Endodermal cell (in vitro differentiated cells): ENCODE data around the gene KARS1. TPM values are rescaled to one million over a fixed set of nuclear protein-coding genes. Genes with fewer than 3 reads are reported as not detected.

Source experiments
- DNase-seq: peaks from one replicate; pipeline ENCODE4 v3.0.0-alpha.2; 2017
- H3K27ac ChIP-seq: 2 replicates; pipeline ENCODE4 v1.5.1; 2013; ENCODE audit warnings: mild to moderate bottlenecking, low read depth, low read length, moderate library complexity
- H3K27me3 ChIP-seq: 2 replicates; pipeline ENCODE4 v1.6.1; 2013; ENCODE audit warnings: mild to moderate bottlenecking, low read length, moderate library complexity; ENCODE audit not compliant: insufficient read depth, control insufficient read depth, poor library complexity, severe bottlenecking
- H3K36me3 ChIP-seq: 2 replicates; pipeline ENCODE4 v1.7.0; 2013; ENCODE audit warnings: mild to moderate bottlenecking, low read length, moderate library complexity; ENCODE audit not compliant: control insufficient read depth, insufficient read depth
- H3K4me1 ChIP-seq: one replicate; pipeline ENCODE4 v1.7.0; 2013; ENCODE audit warnings: low read length; ENCODE audit not compliant: control insufficient read depth, insufficient read depth
- H3K4me3 ChIP-seq: 2 replicates; pipeline ENCODE4 v1.5.1; 2013; ENCODE audit warnings: mild to moderate bottlenecking, low read length, moderate library complexity
- H3K9ac ChIP-seq: 2 replicates; pipeline ENCODE4 v1.6.1; 2013; ENCODE audit warnings: mild to moderate bottlenecking, low read length, moderate library complexity; ENCODE audit not compliant: poor library complexity, severe bottlenecking; ENCODE audit errors: extremely low read depth
- H3K9me3 ChIP-seq: 2 replicates; pipeline ENCODE4 v1.6.1; 2013; ENCODE audit warnings: mild to moderate bottlenecking, low read length, moderate library complexity; ENCODE audit not compliant: control insufficient read depth
- H3K27ac Mint-ChIP-seq: 2 replicates; pipeline ENCODE4 v1.8.0; 2020; ENCODE audit warnings: mixed read lengths
- H3K27me3 Mint-ChIP-seq: 2 replicates; pipeline ENCODE4 v1.8.0; 2021; ENCODE audit warnings: mild to moderate bottlenecking, mixed read lengths; ENCODE audit not compliant: insufficient read depth
- H3K36me3 Mint-ChIP-seq: 2 replicates; pipeline ENCODE4 v1.8.0; 2020; ENCODE audit warnings: low read depth, mixed read lengths
- H3K4me1 Mint-ChIP-seq: 2 replicates; pipeline ENCODE4 v1.8.0; 2020; ENCODE audit warnings: mixed read lengths
- H3K4me3 Mint-ChIP-seq: 2 replicates; pipeline ENCODE4 v1.8.0; 2020; ENCODE audit warnings: mild to moderate bottlenecking, moderate library complexity, mixed read lengths
- H3K9me3 Mint-ChIP-seq: 2 replicates; pipeline ENCODE4 v1.8.0; 2020; ENCODE audit warnings: mild to moderate bottlenecking, mixed read lengths
- WGBS, 2 experiments: methylation state at CpG; one replicate each; pipeline versions ENCODE4 v1.1.5 to v1.1.7; 2013; ENCODE audit warnings: missing lambda C conversion rate in 2 of 2, mixed read lengths in 1 of 2; ENCODE audit not compliant: insufficient coverage in 1 of 2, insufficient read length in 1 of 2; 5-methylcytosine and 5-hydroxymethylcytosine counted together
- total RNA-seq, 2 donors: library from RNA; stranded (reverse); fragmentation: NEBNext Ultra II Directional in 1 of 2; extraction: Animal tissue kit (Norgen Biotek cat#: 25700) in 1 of 2; gene quantifications; 2 replicates in 1 of 2; 3 replicates in 1 of 2; pipeline ENCODE4 v1.2.1, GENCODE V29; 2021
- TF ChIP-seq, protein P1 (sequence below): fragments of 200-600 bp; sonication (generic); conservative IDR thresholded peaks from 2 replicates; pipeline ENCODE4 v1.5.0; 2021; ENCODE audit warnings: antibody characterized with exemption, mild to moderate bottlenecking

KARS1 gene
- total RNA-seq, 2 donors from 2014 or later = 141 to 168 TPM

DNA sequence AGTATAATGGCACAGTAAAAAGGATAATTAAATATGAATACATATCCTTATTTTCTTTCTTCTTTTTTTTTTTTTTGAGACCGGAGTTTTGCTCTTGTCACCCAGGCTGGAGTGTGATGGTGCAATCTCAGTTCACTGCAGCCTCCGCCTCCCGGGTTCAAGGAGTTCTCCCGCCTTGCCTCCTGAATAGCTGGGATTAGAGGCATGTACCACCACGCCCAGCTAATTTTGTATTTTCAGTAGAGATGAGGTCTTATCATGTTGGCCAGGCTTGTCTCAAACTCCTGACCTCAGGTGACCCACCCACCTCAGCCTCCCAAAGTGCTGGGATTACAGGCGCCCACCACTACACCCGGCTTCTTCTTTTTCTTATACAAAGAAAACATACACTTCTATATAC lies 69.3 kb downstream of the KARS1 start:
- H3K4me1 Mint-ChIP-seq = peaks cover 7% of the 10 kb centered on the region
- TF ChIP-seq, protein P1, sequence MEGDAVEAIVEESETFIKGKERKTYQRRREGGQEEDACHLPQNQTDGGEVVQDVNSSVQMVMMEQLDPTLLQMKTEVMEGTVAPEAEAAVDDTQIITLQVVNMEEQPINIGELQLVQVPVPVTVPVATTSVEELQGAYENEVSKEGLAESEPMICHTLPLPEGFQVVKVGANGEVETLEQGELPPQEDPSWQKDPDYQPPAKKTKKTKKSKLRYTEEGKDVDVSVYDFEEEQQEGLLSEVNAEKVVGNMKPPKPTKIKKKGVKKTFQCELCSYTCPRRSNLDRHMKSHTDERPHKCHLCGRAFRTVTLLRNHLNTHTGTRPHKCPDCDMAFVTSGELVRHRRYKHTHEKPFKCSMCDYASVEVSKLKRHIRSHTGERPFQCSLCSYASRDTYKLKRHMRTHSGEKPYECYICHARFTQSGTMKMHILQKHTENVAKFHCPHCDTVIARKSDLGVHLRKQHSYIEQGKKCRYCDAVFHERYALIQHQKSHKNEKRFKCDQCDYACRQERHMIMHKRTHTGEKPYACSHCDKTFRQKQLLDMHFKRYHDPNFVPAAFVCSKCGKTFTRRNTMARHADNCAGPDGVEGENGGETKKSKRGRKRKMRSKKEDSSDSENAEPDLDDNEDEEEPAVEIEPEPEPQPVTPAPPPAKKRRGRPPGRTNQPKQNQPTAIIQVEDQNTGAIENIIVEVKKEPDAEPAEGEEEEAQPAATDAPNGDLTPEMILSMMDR = no peak
- no peaks in the 10 kb centered on the region for H3K9me3 Mint-ChIP-seq
- Histone ChIP-seq H3K36me3 (peaks cover 55% of the 10 kb centered on the region), H3K27me3 (no peaks in the 10 kb centered on the region), H3K9me3 (no peaks in the 10 kb centered on the region), H3K4me1 (no peaks in the 10 kb centered on the region), H3K4me3 (no peak overlapping the region), H3K27ac (no peak overlapping the region), H3K9ac (no peak overlapping the region)
- DNase-seq = no peak
- H3K27me3 Mint-ChIP-seq = no peaks in the 10 kb centered on the region
- H3K27ac Mint-ChIP-seq = no peak overlapping the region
- peaks cover 57% of the 10 kb centered on the region for H3K36me3 Mint-ChIP-seq
- no peak overlapping the region for H3K4me3 Mint-ChIP-seq
- 93 to 97% methylated on average over 7 of the region's 7 CpGs for WGBS, 2 experiments

Other genes with a start within 250 kb of the KARS1 start
- 100 to 1,000 TPM in 1 of 2 donors, 10 to 100 TPM in 1; 88.7 to 117 TPM for gene CFDP1, start 214.2 kb downstream of the KARS1 start, total RNA-seq
- 10 to 100 TPM; 72.7 to 74.8 TPM for gene TMEM170A, start 183.0 kb downstream of the KARS1 start, total RNA-seq
- 10 to 100 TPM; 13.5 to 15.9 TPM for gene CHST6, start 152.2 kb downstream of the KARS1 start, total RNA-seq
- gene CHST5, start 111.6 kb downstream of the KARS1 start, total RNA-seq = 1 to 10 TPM in 1 of 2 donors, under 1 TPM in 1; 0.26 to 1.1 TPM
- gene TMEM231, start 91.4 kb downstream of the KARS1 start, total RNA-seq = 10 to 100 TPM; 11.9 to 15.7 TPM
- 10 to 100 TPM; 72.8 to 78.5 TPM for gene GABARAPL2, start 81.3 kb downstream of the KARS1 start, total RNA-seq
- 10 to 100 TPM; 50.1 to 54.9 TPM for gene ADAT1, start 24.4 kb downstream of the KARS1 start, total RNA-seq
- gene TERF2IP, start 108 bp upstream of the KARS1 start, total RNA-seq = 10 to 100 TPM; 20.0 to 23.4 TPM
- not detected for gene CPHXL2, start 29.3 kb upstream of the KARS1 start, total RNA-seq
- not detected for gene DUXB, start 53.8 kb upstream of the KARS1 start, total RNA-seq
- gene CPHXL, start 78.8 kb upstream of the KARS1 start, total RNA-seq = not detected